Heart right ventricle (tissue), 16 donors: ENCODE results near the gene TFAP2C. TPM values are rescaled to one million over a fixed set of nuclear protein-coding genes. Genes with fewer than 3 reads are reported as not detected.

Source experiments
- ATAC-seq, 8 donors: fragments of 200-7000 bp; cut with Tn5 transposase; one replicate each; pipeline ENCODE4 v1.9.1; 2020; ENCODE audit warnings: mild to moderate bottlenecking in 8 of 8, moderate library complexity in 8 of 8, moderate number of reproducible peaks in 1 of 8
- DNase-seq, 2 donors: peaks; one replicate each; pipeline ENCODE4 v3.0.0-alpha.2; 2020
- H3K27ac ChIP-seq, 10 donors: fragments of 200-600 bp; sonication (generic) in 2 of 10; one replicate each; pipeline versions ENCODE4 v1.5.0 to v1.8.0; 2020 to 2022; ENCODE audit warnings: mild to moderate bottlenecking in 3 of 10
- H3K27me3 ChIP-seq, 7 donors: fragments of 200-600 bp; one replicate each; pipeline ENCODE4 v1.8.0; 2021 to 2022; ENCODE audit warnings: mild to moderate bottlenecking in 2 of 7
- H3K36me3 ChIP-seq, 9 donors: fragments of 200-600 bp; sonication (generic) in 1 of 9; one replicate each; pipeline versions ENCODE4 v1.5.0 to v1.8.0; 2020 to 2022; ENCODE audit warnings: mild to moderate bottlenecking in 2 of 9
- H3K4me1 ChIP-seq, 9 donors: fragments of 200-600 bp; sonication (generic) in 1 of 9; one replicate each; pipeline versions ENCODE4 v1.5.0 to v1.8.0; 2020 to 2022; ENCODE audit warnings: mild to moderate bottlenecking in 4 of 9
- H3K4me3 ChIP-seq, 10 donors: fragments of 200-600 bp; sonication (generic) in 2 of 10; one replicate each; pipeline versions ENCODE4 v1.5.0 to v1.8.0; 2020 to 2022; ENCODE audit warnings: mild to moderate bottlenecking in 7 of 10, moderate library complexity in 2 of 10
- H3K9me3 ChIP-seq, 11 donors: fragments of 200-600 bp in 10 of 11; sonication (generic) in 2 of 11; one replicate each; pipeline versions ENCODE4 v1.5.0 to v1.8.0; 2013 to 2022; ENCODE audit warnings: mild to moderate bottlenecking in 2 of 11, control low read depth in 1 of 11, moderate library complexity in 1 of 11
- CTCF ChIP-seq, 9 donors: fragments of 200-600 bp; sonication (generic) in 2 of 9; IDR thresholded peaks; one replicate each; pipeline versions ENCODE4 v1.5.0 to v1.8.0; 2021 to 2022; ENCODE audit warnings: antibody characterized with exemption in 9 of 9, mild to moderate bottlenecking in 5 of 9, moderate library complexity in 1 of 9
- WGBS, 2 donors: extraction: QIAGEN DNeasy Blood & Tissue Kit; methylation state at CpG; one replicate each; pipeline ENCODE4 v1.1.7; 2013; ENCODE audit warnings: inconsistent platforms in 1 of 2; 5-methylcytosine and 5-hydroxymethylcytosine counted together
- intact Hi-C, 10 donors: fragments of 100-400 bp; cut with DNase I; formaldehyde crosslinking; loops; one replicate each; pipeline versions ENCODE4 v1.11.1 to v1.14.2; 2022
- polyA plus RNA-seq, 2 donors: library from polyadenylated mRNA; stranded (reverse); fragments of 200-250 nt; gene quantifications; one replicate each; pipeline ENCODE4 v1.2.3, GENCODE V29; 2013
- total RNA-seq, 10 donors: library from RNA; stranded (reverse); fragmentation: NEBNext Ultra II Directional in 3 of 10; extraction: Animal tissue kit (Norgen Biotek cat#: 25700) in 3 of 10; gene quantifications; one replicate each; pipeline versions ENCODE4 v1.2.1 to v1.2.4, GENCODE V29; 2021 to 2023
- donor health status: Arrhythmogenic right ventricular cardiomyopathy.
- donor health status: ischemic (EF 13 %, LVEDD 7.1; RV severe dilation, severe dysfunction).
- donor health status: healthy with polysubstance abuse.
- donor health status: DM: no; HTN: yes; CAD: no.
- donor health status: DM: no; HTN: no; CAD: no.
- donor health status: ischemic (EF 25% LVEDD 6.9; RV normal size, moderate dysfunction).
- donor health status: ischemic (EF 25% LVEDD 5.7; RV mildly dilated, moderate dysfunction).
- donor health status: healthy.
- donor health status: DM: yes; HTN: yes; CAD: no.
- donor health status: Ischemic cardiomyopathy.
- donor health status: ischemic (EF 35%, LVEDD 5.7; RV mildly dilated, moderate dysfunction).
- donor health status: nonischemic (EF 11% LVEDD 7.7; RV severe dilation, severe dysfunction).
- donor health status: DM: yes; HTN: yes; CAD: no.
- donor health status: PGD.
- donor health status: ischemic (EF 29% LVEDD 5.4; RV normal size, mild dysfunction).
- donor health status: nonischemic (EF 23%, LVEDD 6.1; RV moderate dilation, normal function).

The TFAP2C gene
- total and polyA plus RNA-seq, 12 donors, result 0.03 to 0.49 (median 0.14) TPM; not detected in 2

GRCh38 chr20:56624786-56625681 is 4.1 kb upstream of the TFAP2C start:
- TF ChIP-seq CTCF (IDR thresholded peaks at IDR 0.05), result no peak
- intact Hi-C loops, result no loop called here
- Histone ChIP-seq H3K9me3 (no peaks in the 10 kb centered on the region), H3K4me1 (peaks cover 13 to 48% (median 38%) of the 10 kb centered on the region in 9 donors), H3K27me3 (peaks cover 38 to 95% (median 77%) of the 10 kb centered on the region in 7 donors), H3K4me3 (no peak overlapping the region), H3K36me3 (no peaks in the 10 kb centered on the region), H3K27ac (no peak overlapping the region)
- WGBS, 2 donors, result 3% methylated on average over 54 of the region's 54 CpGs
- DNase-seq (no peak), ATAC-seq (no peak)

- Histone ChIP-seq H3K27ac (no peak overlapping the region), H3K27me3 (peaks cover 46 to 96% (median 85%) of the 10 kb centered on the region in 7 donors), H3K9me3 (no peaks in the 10 kb centered on the region), H3K4me3 (no peak overlapping the region), H3K36me3 (no peaks in the 10 kb centered on the region), H3K4me1 (peaks cover 13 to 56% (median 45%) of the 10 kb centered on the region in 9 donors)
- intact Hi-C loops, result no loop called here
- ATAC-seq (no peak), DNase-seq (no peak)
- no peak for TF ChIP-seq CTCF (IDR thresholded peaks at IDR 0.05)
- WGBS, 2 donors, result 3 to 5% methylated on average over 22 of the region's 22 CpGs
These were observed 3.3 kb upstream of the TFAP2C start for GRCh38 chr20:56625837-56626236.

GRCh38 chr20:56626367-56627121 is 2.6 kb upstream of the TFAP2C start:
- H3K4me3 ChIP-seq, result no peak overlapping the region
- H3K27me3 ChIP-seq, result peaks cover 53 to 96% (median 91%) of the 10 kb centered on the region in 7 donors
- DNase-seq, result no peak
- 2 to 3% methylated on average over 60 of the region's 60 CpGs for WGBS, 2 donors
- H3K9me3 ChIP-seq, result no peaks in the 10 kb centered on the region
- no peaks in the 10 kb centered on the region for H3K36me3 ChIP-seq
- intact Hi-C loops, result no loop called here
- H3K4me1 ChIP-seq, result peaks cover 13 to 58% (median 45%) of the 10 kb centered on the region in 9 donors
- TF ChIP-seq CTCF (IDR thresholded peaks at IDR 0.05), result peak in 4 of 9 donors; percentile 13 to 21 (median 18)
- H3K27ac ChIP-seq, result no peak overlapping the region
- peak in 1 of 8 donors; percentile 21 for ATAC-seq
